Measurements from ENCODE around the gene MASP2. TPM values are rescaled to one million over a fixed set of nuclear protein-coding genes. Genes with fewer than 3 reads are reported as not detected.

Gene MASP2
- total and polyA plus RNA-seq, 2 of the 8 experiments (the other 6 are each of a cell fraction or from before 2014, with no cell fraction given), result 0.54 to 1.2 TPM

GRCh38 chr1:11039351-11040104 is 7.5 kb downstream of the MASP2 start:
- Histone ChIP-seq H3K23ac (ENCODE audit: insufficient read length) (no peak overlapping the region), H3K79me2 (ENCODE audit: control insufficient read depth in 1 of 2, insufficient read depth in 2 of 2, low read length in 2 of 2) (no peaks in the 10 kb centered on the region), H4K91ac (replicated peaks; ENCODE audit: insufficient read length, low read length) (no peak overlapping the region), H4K8ac (ENCODE audit: extremely low read depth, insufficient read depth, low read length) (no peak overlapping the region), H2BK120ac (replicated peaks; ENCODE audit: low read depth, low read length) (no peak overlapping the region), H2BK12ac (ENCODE audit: low read depth, low read length) (no peak overlapping the region), H3K79me1 (ENCODE audit: low read depth, low read length) (no peaks in the 10 kb centered on the region), H3K56ac (replicated peaks; ENCODE audit: insufficient read length, low read depth, low read length) (no peak overlapping the region), H4K5ac (ENCODE audit: insufficient read length, low read depth, low read length) (no peak overlapping the region), H2AK5ac (ENCODE audit: low read depth, low read length) (no peak overlapping the region), H3K4ac (replicated peaks; ENCODE audit: insufficient read length, low read depth, low read length) (no peak overlapping the region), H3K27me3 (replicated peaks in 1 of 4; ENCODE audit: control insufficient read depth in 3 of 4, extremely low read depth in 1 of 4, insufficient read depth in 3 of 4, low read length in 3 of 4) (no peaks in the 10 kb centered on the region), H3K9ac (replicated peaks in 1 of 4; ENCODE audit: extremely low read depth in 1 of 4, low read depth in 3 of 4, low read length in 3 of 4) (no peak overlapping the region), H3K27ac (ENCODE audit: low read depth, low read length) (no peak overlapping the region), H3K14ac (ENCODE audit: insufficient read length) (no peak overlapping the region), H4K20me1 (replicated peaks in 1 of 2; ENCODE audit: control insufficient read depth in 1 of 2, insufficient read depth in 2 of 2, low read length in 2 of 2) (peaks cover 0 to 13% of the 10 kb centered on the region in 2 experiments), H3K9me3 (ENCODE audit: insufficient read depth in 2 of 2, low read depth in 1 of 2, low read length in 1 of 2) (no peaks in the 10 kb centered on the region), H3K36me3 (ENCODE audit: control insufficient read depth in 2 of 4, insufficient read depth in 4 of 4, low read length in 3 of 4) (no peaks in the 10 kb centered on the region), H3K4me3 (ENCODE audit: extremely low read depth in 1 of 4, insufficient read depth in 2 of 4, low read depth in 3 of 4, low read length in 4 of 4) (no peak overlapping the region), H3K18ac (ENCODE audit: extremely low read depth, low read length) (no peak overlapping the region), H3K23me2 (ENCODE audit: low read depth, low read length) (peaks cover 32% of the 10 kb centered on the region; the same call in 1 of the 2 replicates), H3K4me1 (replicated peaks in 1 of 4; ENCODE audit: control insufficient read depth in 3 of 4, insufficient read depth in 4 of 4, low read length in 3 of 4) (no peaks in the 10 kb centered on the region), H3K4me2 (ENCODE audit: insufficient read depth in 1 of 2, low read depth in 2 of 2, low read length in 2 of 2) (no peak overlapping the region), H2AFZ (ENCODE audit: low read length) (no peak overlapping the region), H2BK15ac (ENCODE audit: low read length) (no peak overlapping the region), H2BK20ac (ENCODE audit: low read length) (no peak overlapping the region), H2BK5ac (ENCODE audit: low read depth, low read length) (no peak overlapping the region)
- FAIRE-seq, result no peak
- CTCF ChIA-PET (ENCODE audit: partially characterized antibody), result interaction anchor here (0.7 to 7.4 kb wide), 7 partner anchors 12 to 1245 kb away, joined by 3 to 168 read pairs (median 10); partner anchors contain the start of genes MASP2 and SRM
- no peak for DNase-seq (ENCODE audit: low read depth in 1 of 2, low spot score in 2 of 2)
- POLR2A ChIA-PET (ENCODE audit: partially characterized antibody), result interaction anchor here (2.4 to 3.9 kb wide), 2 partner anchors 13 to 17 kb away, joined by 9 to 31 read pairs; no protein-coding TSS in a partner anchor
- WGBS, 2 experiments (ENCODE audit: extremely low coverage in 1 of 2, insufficient coverage in 1 of 2, insufficient read length in 1 of 2, insufficient replicate concordance in 2 of 2, low coverage in 1 of 2, low lambda C conversion rate in 2 of 2, missing lambda C conversion rate in 1 of 2), result 82 to 100% methylated on average over 1 to 2 of the region's 2 CpGs
- TF ChIP-seq BCL11A (IDR thresholded peaks at IDR 0.05; ENCODE audit: low read depth in 2 of 2, low read length in 2 of 2) (no peak), POU5F1 (IDR thresholded peaks at IDR 0.05; ENCODE audit: low read depth, low read length) (no peak), PHF8 (conservative IDR thresholded peaks at IDR 0.05; ENCODE audit: low read depth, low read length) (no peak), MAX (IDR thresholded peaks at IDR 0.05) (no peak), ZNF274 (IDR thresholded peaks at IDR 0.05; ENCODE audit: borderline replicate concordance, extremely low read depth, low read length) (no peak), RXRA (IDR thresholded peaks at IDR 0.05; ENCODE audit: insufficient read depth, low read depth, low read length) (no peak), KDM5A (IDR thresholded peaks at IDR 0.05; ENCODE audit: low read length) (no peak), TBP (IDR thresholded peaks at IDR 0.05; ENCODE audit: low read depth, low read length) (no peak), TCF12 (IDR thresholded peaks at IDR 0.05; ENCODE audit: low read depth, low read length) (no peak), CTBP2 (IDR thresholded peaks at IDR 0.05; ENCODE audit: borderline replicate concordance, insufficient read depth, insufficient read length, low read length) (no peak), CEBPB (IDR thresholded peaks at IDR 0.05; ENCODE audit: low read depth, low read length) (no peak)
